K562 (cell line): Measurements from ENCODE around the gene DGKA. TPM values are rescaled to one million over a fixed set of nuclear protein-coding genes. Genes with fewer than 3 reads are reported as not detected.
A peak's percentile ranks its signal among the peaks of the same experiment; 100 is the strongest.

Experiments used
- ATAC-seq: fragments of 200-7000 bp; cut with Tn5 transposase; 3 replicates; pipeline ENCODE4 v1.9.1; 2020; ENCODE audit warnings: moderate library complexity
- BruUV-seq: library from RNA; stranded (reverse); fragments of 400-500 nt; replicated peaks from 2 replicates; lab custom pipeline; 2021; lab: Mats Ljungman, UMichigan
- CTCF ChIA-PET: fragments of 300-600 bp; formaldehyde crosslinking; extraction: SDS; loops from one replicate; lab custom pipeline; 2021; ENCODE audit warnings: low intra/inter-chr PET ratio; lab: Yijun Ruan, JAX
- POLR2A ChIA-PET: fragments of 300-600, 350-650 bp; sonication (Branson Sonifier 250); formaldehyde crosslinking; extraction: SDS; loops from one replicate; lab custom pipeline; 2021; ENCODE audit warnings: antibody characterized with exemption, inconsistent platforms; lab: Yijun Ruan, JAX
- DNase-seq, 4 experiments: peaks; one replicate each; pipeline versions ENCODE4 v3.0.0 to v3.0.0-alpha.2; 2011 to 2018; ENCODE audit warnings: low spot score in 3 of 4, mixed read lengths in 3 of 4; ENCODE audit errors: extremely low read depth in 1 of 4
- FAIRE-seq: peaks from 2 replicates; lab custom pipeline; 2011; peaks lifted over from hg19 to GRCh38; lab: Jason Lieb, UNC
- H2AFZ ChIP-seq: 2 replicates; pipeline ENCODE4 v1.6.0; 2011; ENCODE audit warnings: low read depth, low read length, control low read depth, inconsistent platforms
- H3K27ac ChIP-seq: fragments of 200-600 bp; 3 replicates; pipeline ENCODE4 v1.8.0; 2011; ENCODE audit warnings: low read depth, mild to moderate bottlenecking, control low read depth, inconsistent platforms, low read length, moderate library complexity, mixed read lengths; ENCODE audit errors: extremely low read depth
- H3K27me3 ChIP-seq, 2 experiments: fragments of 300-600 bp in 1 of 2; 2 replicates in 1 of 2; 3 replicates in 1 of 2; pipeline versions ENCODE4 v1.6.0 to v1.8.0; 2011; ENCODE audit warnings: inconsistent platforms in 2 of 2, low read length in 2 of 2, mild to moderate bottlenecking in 1 of 2, mixed read lengths in 1 of 2, moderate library complexity in 1 of 2; ENCODE audit not compliant: control insufficient read depth in 2 of 2, insufficient read depth in 2 of 2
- H3K36me3 ChIP-seq: fragments of 300-600 bp; 3 replicates; pipeline ENCODE4 v1.8.0; 2011; ENCODE audit warnings: mild to moderate bottlenecking, low read length, inconsistent platforms; ENCODE audit not compliant: control insufficient read depth, insufficient read depth
- H3K4me1 ChIP-seq, 2 experiments: fragments of 200-600 bp in 1 of 2; replicated peaks in 1 of 2; 2 replicates in 1 of 2; 3 replicates in 1 of 2; pipeline versions ENCODE4 v1.5.1 to v1.8.0; 2011; ENCODE audit warnings: inconsistent platforms in 2 of 2, low read length in 2 of 2, mild to moderate bottlenecking in 1 of 2, mixed read lengths in 1 of 2, moderate library complexity in 1 of 2; ENCODE audit not compliant: control insufficient read depth in 2 of 2, insufficient read depth in 2 of 2
- H3K4me2 ChIP-seq: 2 replicates; pipeline ENCODE4 v1.6.1; 2011; ENCODE audit warnings: low read length, control low read depth, inconsistent platforms, mixed read lengths; ENCODE audit not compliant: insufficient read depth
- H3K4me3 ChIP-seq: fragments of 200-600 bp; sonication (generic), shearing (Covaris generic); 2 replicates; pipeline ENCODE4 v1.5.1; 2016; ENCODE audit warnings: control low read depth, inconsistent platforms
- H3K79me2 ChIP-seq: fragments of 200-600 bp; 3 replicates; pipeline ENCODE4 v1.8.0; 2011; ENCODE audit warnings: low read length, inconsistent platforms; ENCODE audit not compliant: control insufficient read depth, insufficient read depth
- H3K9ac ChIP-seq, 2 experiments: 2 replicates each; pipeline versions ENCODE4 v1.6.0 to v1.6.1; 2011; ENCODE audit warnings: low read depth in 2 of 2, low read length in 2 of 2, control low read depth in 1 of 2, inconsistent platforms in 1 of 2, mild to moderate bottlenecking in 1 of 2, mixed read lengths in 1 of 2; ENCODE audit not compliant: insufficient read depth in 1 of 2
- H3K9me1 ChIP-seq: one replicate; pipeline ENCODE4 v1.6.0; 2011; ENCODE audit warnings: inconsistent platforms, mild to moderate bottlenecking, low read length, moderate library complexity; ENCODE audit not compliant: control insufficient read depth, insufficient read depth
- H3K9me3 ChIP-seq: replicated peaks from 2 replicates; pipeline ENCODE4 v1.5.1; 2011; ENCODE audit warnings: low read depth, low read length, inconsistent platforms; ENCODE audit not compliant: control insufficient read depth, insufficient read depth
- H4K20me1 ChIP-seq: replicated peaks from 2 replicates; pipeline ENCODE4 v1.6.1; 2011; ENCODE audit warnings: low read length, inconsistent platforms, mixed read lengths; ENCODE audit not compliant: control insufficient read depth, insufficient read depth
- ARHGAP35 ChIP-seq: fragments of 450-650 bp; IDR thresholded peaks from 2 replicates; pipeline ENCODE4 v1.6.1; 2018; ENCODE audit not compliant: partially characterized antibody
- ARID1B ChIP-seq: fragments of 450-650 bp; IDR thresholded peaks from 2 replicates; pipeline ENCODE4 v1.6.1; 2016; ENCODE audit warnings: antibody characterized with exemption, mild to moderate bottlenecking, inconsistent platforms
- CHD2 ChIP-seq: IDR thresholded peaks from 2 replicates; pipeline ENCODE4 v1.6.1; 2011; ENCODE audit warnings: low read depth, low read length
- CTBP1 ChIP-seq: fragments of 450-650 bp; IDR thresholded peaks from 2 replicates; pipeline ENCODE4 v1.6.1; 2016; ENCODE audit warnings: borderline replicate concordance
- DPF2 ChIP-seq: fragments of 450-650 bp; IDR thresholded peaks from 2 replicates; pipeline ENCODE4 v1.6.1; 2016
- HDAC1 ChIP-seq, 2 experiments: fragments of 450-650 bp; IDR thresholded peaks; 2 replicates each; pipeline ENCODE4 v1.6.1; 2016 to 2017; ENCODE audit warnings: inconsistent platforms in 1 of 2, mild to moderate bottlenecking in 1 of 2, moderate library complexity in 1 of 2
- ILF3 ChIP-seq: fragments of 450-650 bp; IDR thresholded peaks from 2 replicates; pipeline ENCODE4 v1.6.1; 2018; ENCODE audit warnings: antibody characterized with exemption, mild to moderate bottlenecking, moderate library complexity, borderline replicate concordance
- MAFG ChIP-seq: fragments of 450-650 bp; conservative IDR thresholded peaks from 2 replicates; pipeline ENCODE4 v1.6.1; 2016; ENCODE audit warnings: missing genetic modification characterization, missing compliant biosample characterization
- MIER1 ChIP-seq: fragments of 450-650 bp; IDR thresholded peaks from 2 replicates; pipeline ENCODE4 v1.6.1; 2016; ENCODE audit warnings: antibody characterized with exemption, mild to moderate bottlenecking, low read depth
- PRDM10 ChIP-seq: fragments of 450-650 bp; IDR thresholded peaks from 2 replicates; pipeline ENCODE4 v1.6.1; 2018; ENCODE audit not compliant: partially characterized antibody
- WHSC1 ChIP-seq: IDR thresholded peaks from one replicate; pipeline ENCODE4 v1.6.1; 2012; ENCODE audit warnings: low read length, control low read depth, inconsistent platforms
- YBX1 ChIP-seq: fragments of 450-650 bp; IDR thresholded peaks from 2 replicates; pipeline ENCODE4 v1.7.1; 2016; ENCODE audit warnings: mild to moderate bottlenecking
- ZBTB34 ChIP-seq: fragments of 250-450 bp; sonication (Bioruptor Pico); IDR thresholded peaks from 2 replicates; pipeline ENCODE4 v1.8.0; 2021; ENCODE audit warnings: mild to moderate bottlenecking, moderate library complexity
- ZC3H8 ChIP-seq: fragments of 450-650 bp; IDR thresholded peaks from 2 replicates; pipeline ENCODE4 v1.6.1; 2017
- ZNF140 ChIP-seq: fragments of 250-450 bp; sonication (Bioruptor Pico); IDR thresholded peaks from 2 replicates; pipeline ENCODE4 v1.8.0; 2021; ENCODE audit warnings: moderate library complexity, mild to moderate bottlenecking, inconsistent platforms
- ZNF41 ChIP-seq: fragments of 250-450 bp; sonication (Bioruptor Pico); conservative IDR thresholded peaks from 2 replicates; pipeline ENCODE4 v1.4.0; 2020; ENCODE audit warnings: mild to moderate bottlenecking
- ZNF511 ChIP-seq: sonication (generic); formaldehyde crosslinking; IDR thresholded peaks from 2 replicates; pipeline ENCODE4 v1.8.0; 2022; ENCODE audit warnings: mild to moderate bottlenecking, missing genetic modification reagents
- ZNF644 ChIP-seq: fragments of 200-800 bp; sonication (Bioruptor generic); IDR thresholded peaks from 2 replicates; pipeline ENCODE4 v1.6.1; 2016; ENCODE audit warnings: low read depth, missing genetic modification characterization, missing compliant biosample characterization
- WGBS: fragments of 100-300 bp; shearing (Covaris generic); methylation state at CpG from one replicate; pipeline ENCODE4 v1.1.6; 2016; ENCODE audit warnings: low coverage, mixed read lengths; ENCODE audit not compliant: insufficient coverage; ENCODE audit errors: missing lambda C conversion rate; 5-methylcytosine and 5-hydroxymethylcytosine counted together
- in situ Hi-C: fragments of 300-500 bp; cut with MboI; formaldehyde crosslinking; loops from 4 replicates; pipeline ENCODE4 v1.15.0; 2018; ENCODE audit warnings: inconsistent platforms, mixed read lengths
- intact Hi-C: fragments of 100-400 bp; cut with micrococcal nuclease; formaldehyde crosslinking; loops from 2 replicates; pipeline ENCODE4 v1.14.2; 2022
- polyA plus RNA-seq, 8 experiments: library from polyadenylated mRNA; depleted of rRNA in 4 of 8; stranded (reverse) in 5 of 8; unstranded in 3 of 8; fragments of >200 nt; fragmentation: Nextera tagmentation in 2 of 8; fragmentation: Illumina TruSeq in 1 of 8; extraction: Ambion mirVana in 2 of 8; extraction: Trizol in 1 of 8; gene quantifications; 2 replicates each; pipeline versions ENCODE4 v1.2.1 to v1.2.3, GENCODE V29; 2011 to 2014; ENCODE audit warnings: inconsistent platforms in 1 of 8, missing spikeins in 1 of 8
- total RNA-seq, 7 experiments: library from RNA; depleted of rRNA in 6 of 7; stranded (reverse); fragments of >200 nt in 6 of 7; fragmentation: Illumina TruSeq in 2 of 7; extraction: Trizol in 2 of 7; gene quantifications; 2 replicates each; pipeline versions ENCODE4 v1.2.1 to v1.2.3, GENCODE V29; 2011 to 2021; ENCODE audit warnings: low replicate concordance in 1 of 7

Gene DGKA
- total and polyA plus RNA-seq, 9 of the 15 experiments (the other 6 are each of a cell fraction or from before 2014, with no cell fraction given) = 3.4 to 12.4 (median 6.2) TPM

- in situ Hi-C loops (no loop called here), intact Hi-C loops (no loop called here)
- Histone ChIP-seq H3K27ac (peak overlapping the region; percentile 71; the same call in 2 of the 3 replicates), H3K9me1 (no peaks in the 10 kb centered on the region), H3K4me2 (peak overlapping the region; percentile 23), H3K36me3 (peaks cover 12% of the 10 kb centered on the region), H3K79me2 (peaks cover 14% of the 10 kb centered on the region; the same call in 2 of the 3 replicates), H3K4me3 (no peak overlapping the region), H3K27me3 (no peaks in the 10 kb centered on the region), H2AFZ (peak overlapping the region; percentile 56), H4K20me1 (no peaks in the 10 kb centered on the region), H3K9me3 (no peaks in the 10 kb centered on the region), H3K9ac (peak overlapping the region in 1 of 2 experiments; percentile 31; a peak in 2 of 4 replicates), H3K4me1 (peaks cover 3 to 14% of the 10 kb centered on the region in 2 experiments; a peak in 3 of 5 replicates)
- WGBS = 33% methylated on average over 8 of the region's 8 CpGs
- ChIA-PET POLR2A (interaction anchor here (1.0 kb wide), 1 partner anchor 79 kb away, joined by 3 read pairs; the partner anchor contains the start of gene DNAJC14), CTCF (interaction anchor here (1.0 kb wide), 1 partner anchor 115 kb away, joined by 3 read pairs; no protein-coding TSS in a partner anchor)
- ATAC-seq (peak; percentile 80), DNase-seq (peak in 1 of 4 experiments; percentile 56), FAIRE-seq (peak; percentile 73)
- no TSS peak for BruUV-seq
- TF ChIP-seq CHD2 (no peak), DPF2 (peak; percentile 26; the same call in 1 of the 2 replicates), ZNF41 (CRISPR knock-in tag) (no peak), ZNF140 (CRISPR knock-in tag) (no peak), ZBTB34 (CRISPR knock-in tag) (no peak), ILF3 (no peak), YBX1 (no peak), HDAC1 (IDR thresholded peaks at IDR 0.05) (no peak; a peak in 1 of 4 replicates), PRDM10 (peak; percentile 86), ARHGAP35 (peak; percentile 30), WHSC1 (no peak), MAFG (no peak), ARID1B (0 out of 2 replicates have a peak, but pooled peaks have one; percentile 26), ZNF511 (CRISPR knock-in tag) (no peak), ZC3H8 (0 out of 2 replicates have a peak, but pooled peaks have one; percentile 40), MIER1 (peak; percentile 19; the same call in 1 of the 2 replicates), ZNF644 (tag) (no peak), CTBP1 (no peak)
These were observed 22.0 kb upstream of the DGKA start for GRCh38 chr12:55908726-55909512.
